SKM-1 (cell line): ENCODE results near the gene JAK2.
"Not testable (repeated sequence)": the region's sequence is repeated elsewhere in the genome, so short reads cannot be mapped to it uniquely, and the experiment has no call there.

ENCODE experiments used
- DNase-seq: peaks from one replicate; lab custom pipeline; 2025; ENCODE audit not compliant: unreplicated experiment; lab: John Stamatoyannopoulos, UW

JAK2 gene

DNA sequence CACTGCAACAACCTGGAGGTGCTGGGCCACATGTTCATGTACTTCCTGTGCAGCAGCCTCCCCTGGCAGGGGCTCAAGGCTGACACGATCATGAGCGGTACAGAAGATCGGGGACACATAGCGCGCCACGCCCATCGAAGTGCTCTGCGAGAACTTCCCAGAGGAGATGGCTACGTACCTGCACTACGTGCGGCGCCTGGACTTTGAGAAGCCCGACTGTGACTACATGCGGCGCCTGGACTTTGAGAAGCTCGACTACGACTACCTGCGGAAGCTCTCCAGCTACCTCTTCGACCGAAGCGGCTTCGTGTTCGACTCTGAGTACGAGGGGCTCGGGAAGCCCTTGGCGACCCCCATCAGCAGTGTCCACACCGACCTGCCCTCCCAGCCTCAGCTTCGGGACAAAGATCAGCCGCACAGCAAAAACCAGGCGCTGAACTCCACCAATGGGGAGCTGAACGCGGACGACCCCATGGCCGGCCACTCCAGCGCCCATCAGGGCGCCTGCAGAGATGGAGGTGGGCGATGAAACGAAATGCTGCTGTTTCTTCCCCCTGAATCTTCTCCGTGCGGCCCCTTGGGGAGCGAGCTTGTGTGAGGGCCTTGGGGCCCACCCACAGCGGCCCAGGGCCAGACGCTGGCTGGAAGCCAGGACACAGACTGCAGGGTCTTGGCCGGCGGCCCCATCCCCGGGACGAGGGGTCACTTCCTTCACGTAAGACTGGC is 56.5 kb downstream of the JAK2 start:
- DNase-seq: no peak

DNA sequence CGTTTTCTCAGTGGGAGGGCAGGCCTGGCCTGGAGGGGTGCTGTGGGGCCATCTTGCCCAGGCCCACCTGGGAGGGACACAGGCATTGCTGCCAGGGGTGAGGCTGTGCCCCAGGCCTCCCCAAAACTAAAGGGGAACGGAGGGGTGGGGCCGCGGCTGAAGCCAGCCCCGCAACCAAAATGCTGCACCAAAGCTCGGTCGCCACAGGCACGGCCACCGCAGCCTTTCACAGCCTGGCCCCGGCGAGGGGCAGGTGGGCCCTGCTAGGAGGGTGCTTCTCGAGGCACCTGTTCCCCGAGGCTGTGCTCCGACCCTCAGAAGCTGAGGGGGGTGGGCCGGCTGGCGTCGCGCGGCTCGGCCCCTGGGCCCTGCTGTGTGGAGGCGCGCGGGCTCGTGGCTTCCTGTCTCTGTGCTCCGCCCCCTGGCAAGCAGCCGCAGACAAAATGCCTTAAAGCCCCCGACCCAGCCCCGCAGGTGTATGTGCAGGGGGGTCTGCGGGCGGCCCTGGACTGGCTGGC is 57.6 kb downstream of the JAK2 start:
- no peak for DNase-seq

DNA sequence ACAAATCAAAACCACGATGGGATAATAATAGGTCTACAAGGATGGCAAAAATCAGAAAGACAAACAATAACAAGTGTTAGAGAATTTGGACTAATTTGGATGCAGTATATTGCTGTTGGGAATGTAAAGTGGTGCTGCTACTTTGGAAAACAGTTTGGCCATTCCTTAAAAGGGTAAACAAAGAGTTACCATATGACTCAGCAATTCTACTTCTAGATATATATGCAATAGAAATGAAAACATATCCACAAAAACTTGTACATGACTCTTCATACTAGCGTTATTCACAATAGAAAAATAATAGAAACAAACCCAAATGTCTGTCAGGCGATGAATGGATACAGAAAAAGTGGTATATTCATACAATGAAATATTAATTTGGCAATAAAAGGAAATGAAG is 58.3 kb downstream of the JAK2 start:
- no peak for DNase-seq

DNA sequence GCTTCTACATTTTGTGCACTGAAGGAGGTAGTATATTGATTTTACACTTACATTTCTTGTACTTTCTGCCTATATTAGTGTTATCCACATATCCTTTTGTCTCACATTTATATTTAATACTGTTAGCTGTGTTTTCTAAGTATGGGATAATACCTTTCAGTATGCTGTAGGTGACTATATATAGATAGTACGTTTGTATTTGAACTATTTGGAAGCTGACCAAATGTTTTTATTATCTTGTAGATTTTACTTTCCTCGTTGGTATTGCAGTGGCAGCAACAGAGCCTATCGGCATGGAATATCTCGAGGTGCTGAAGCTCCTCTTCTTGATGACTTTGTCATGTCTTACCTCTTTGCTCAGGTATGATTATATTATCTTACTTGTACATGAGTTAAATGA is 59.1 kb downstream of the JAK2 start:
- no peak for DNase-seq

DNA sequence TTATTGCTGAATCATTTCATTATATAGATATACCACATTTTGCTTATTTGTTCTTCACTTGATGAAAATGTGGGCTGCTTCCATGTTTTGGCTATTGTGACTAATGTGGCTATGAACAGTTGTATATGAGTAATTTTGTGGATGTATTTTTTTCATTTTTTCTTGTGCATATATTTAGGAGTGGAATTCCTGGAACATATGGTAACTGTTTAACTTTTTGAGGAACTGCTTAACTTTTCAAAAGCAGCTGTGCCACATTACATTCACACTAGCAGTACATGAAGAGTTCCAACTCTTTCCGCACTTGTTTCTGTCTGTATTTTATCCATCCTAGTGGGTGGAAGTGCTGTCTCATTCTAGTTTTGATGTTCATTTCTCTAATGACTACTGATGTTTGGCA is 67.8 kb downstream of the JAK2 start:
- DNase-seq: no peak

DNA sequence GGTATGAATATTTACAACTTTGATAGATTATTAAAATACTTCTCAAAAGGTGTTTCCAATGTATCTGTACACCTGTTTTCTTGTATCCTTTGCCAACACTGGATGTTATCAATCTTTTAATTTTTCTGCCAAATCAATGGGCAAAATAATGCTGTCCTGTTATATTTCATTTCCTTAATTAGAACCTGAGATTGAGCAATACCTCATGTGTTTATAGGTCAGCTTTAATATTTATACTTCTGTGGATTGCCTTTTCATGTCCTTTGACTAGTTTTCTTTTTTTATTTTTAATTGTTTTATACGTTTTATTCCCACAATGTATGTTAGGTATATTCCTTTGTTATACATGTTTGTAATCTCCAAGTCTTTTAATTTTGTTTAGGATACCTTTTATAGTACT is 77.6 kb downstream of the JAK2 start:
- DNase-seq: no peak

DNA sequence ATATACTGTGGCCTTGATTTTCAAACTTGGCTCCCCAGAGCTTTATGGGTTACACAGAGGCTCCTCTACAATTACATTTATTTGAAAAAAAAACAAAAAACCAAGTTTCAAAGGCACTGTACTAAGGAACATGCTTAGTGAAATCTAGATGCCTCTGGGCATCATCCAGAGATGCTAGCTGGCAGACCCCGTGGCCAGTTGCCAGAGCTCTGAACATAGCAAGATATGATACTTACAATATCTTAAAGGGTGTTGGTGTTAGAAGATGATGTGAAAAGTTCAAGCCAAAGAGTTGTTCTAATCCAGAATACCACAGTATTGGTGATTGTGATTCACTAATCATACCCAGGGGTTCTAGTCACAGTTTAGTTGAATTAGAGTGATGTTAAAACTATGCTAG is 87.8 kb downstream of the JAK2 start:
- DNase-seq: no peak

DNA sequence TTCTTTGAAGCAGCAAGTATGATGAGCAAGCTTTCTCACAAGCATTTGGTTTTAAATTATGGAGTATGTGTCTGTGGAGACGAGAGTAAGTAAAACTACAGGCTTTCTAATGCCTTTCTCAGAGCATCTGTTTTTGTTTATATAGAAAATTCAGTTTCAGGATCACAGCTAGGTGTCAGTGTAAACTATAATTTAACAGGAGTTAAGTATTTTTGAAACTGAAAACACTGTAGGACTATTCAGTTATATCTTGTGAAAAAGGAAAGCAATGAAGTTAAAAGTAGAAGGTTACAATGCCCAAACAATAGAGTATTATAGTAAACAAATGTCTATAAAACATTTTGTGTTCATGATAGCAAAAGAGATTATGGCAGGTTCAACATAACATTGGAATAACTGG is 88.6 kb downstream of the JAK2 start:
- no peak for DNase-seq

DNA sequence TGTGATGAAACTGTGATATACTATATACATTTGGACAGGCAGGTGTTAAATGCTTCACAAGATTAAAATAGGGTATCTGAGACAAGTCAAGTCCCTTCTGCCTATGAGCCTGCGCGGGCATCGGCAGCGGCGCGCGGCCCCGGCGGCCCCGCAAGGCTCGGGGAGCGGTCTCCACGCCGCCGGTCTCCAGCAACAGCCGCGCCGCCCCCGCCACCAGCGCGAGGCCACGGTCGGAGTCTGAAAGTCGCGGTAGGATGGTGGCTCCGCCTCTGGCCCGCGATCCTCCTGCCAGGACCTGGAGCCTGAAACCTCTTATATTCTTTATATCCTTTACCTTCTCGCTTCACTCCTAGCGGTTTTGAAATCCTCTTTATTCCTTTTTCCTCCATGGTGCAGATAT is 100.9 kb downstream of the JAK2 start:
- DNase-seq: no peak

DNA sequence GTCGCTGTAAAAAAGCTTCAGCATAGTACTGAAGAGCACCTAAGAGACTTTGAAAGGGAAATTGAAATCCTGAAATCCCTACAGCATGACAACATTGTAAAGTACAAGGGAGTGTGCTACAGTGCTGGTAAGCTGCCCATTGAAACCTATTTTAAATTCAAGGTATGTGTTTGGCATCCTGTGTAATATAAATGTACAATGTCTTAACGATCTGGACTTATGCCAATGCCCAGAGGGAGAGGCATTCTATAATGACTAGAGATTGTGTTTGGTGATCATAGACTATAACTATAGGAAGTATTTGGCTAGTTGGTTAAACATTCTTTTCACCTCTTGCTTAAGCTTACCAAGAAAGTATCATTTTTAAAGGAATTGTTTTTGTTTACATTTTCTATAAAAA is 104.7 kb downstream of the JAK2 start:
- DNase-seq: no peak

DNA sequence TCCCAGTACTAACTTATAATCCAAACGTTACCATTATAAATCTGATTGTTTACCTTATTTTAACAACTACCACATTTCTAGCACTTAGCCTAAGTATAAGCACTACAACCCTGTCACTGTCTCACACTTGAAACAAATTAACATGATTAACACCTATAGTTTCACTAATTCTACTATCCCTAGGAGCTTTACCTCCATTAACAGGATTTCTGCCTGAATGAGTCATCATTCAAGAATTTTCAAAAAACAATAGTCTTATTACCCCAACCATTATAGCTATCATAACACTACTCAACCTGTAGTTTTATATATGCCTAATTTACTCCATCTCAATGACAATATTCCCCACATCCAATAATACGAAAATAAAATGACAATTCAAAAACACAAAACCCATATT is 110.7 kb downstream of the JAK2 start:
- DNase-seq: no peak

DNA sequence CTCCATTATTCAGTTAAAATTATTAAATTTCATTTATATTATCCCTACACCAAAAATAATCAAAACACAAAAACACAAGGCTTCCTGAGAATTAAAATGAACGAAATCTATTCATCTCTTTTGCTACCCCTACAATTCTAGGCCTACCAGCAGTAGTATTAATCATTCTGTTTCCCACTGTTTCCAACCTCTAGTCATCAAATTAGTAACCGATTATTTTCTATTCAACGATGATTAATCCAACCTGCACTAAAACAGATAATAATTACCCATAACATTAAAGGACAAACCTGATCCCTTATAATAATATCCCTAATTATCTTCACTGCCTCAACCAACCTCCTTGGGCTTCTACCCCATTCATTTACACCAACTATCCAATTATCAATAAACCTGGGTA is 114.4 kb downstream of the JAK2 start:
- no peak for DNase-seq

DNA sequence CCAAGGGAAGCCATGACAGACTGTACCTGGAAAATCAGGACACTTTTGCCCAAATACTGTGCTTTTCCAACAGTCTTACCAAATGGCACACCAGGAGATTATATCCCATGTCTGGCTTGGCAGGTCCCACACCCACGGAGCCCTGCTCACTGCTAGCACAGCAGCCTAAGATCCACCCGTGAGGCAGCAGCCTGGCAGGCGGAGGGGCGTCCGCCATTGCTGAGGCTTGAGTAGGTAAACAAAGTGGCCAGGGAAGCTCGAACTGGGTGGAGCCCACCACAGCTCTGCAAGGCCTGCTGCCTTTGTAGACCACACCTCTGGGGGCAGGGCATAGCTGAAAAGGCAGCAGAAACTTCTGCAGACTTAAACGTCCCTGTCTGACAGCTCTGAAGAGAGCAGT is 116.1 kb downstream of the JAK2 start:
- DNase-seq: not testable (repeated sequence)

DNA sequence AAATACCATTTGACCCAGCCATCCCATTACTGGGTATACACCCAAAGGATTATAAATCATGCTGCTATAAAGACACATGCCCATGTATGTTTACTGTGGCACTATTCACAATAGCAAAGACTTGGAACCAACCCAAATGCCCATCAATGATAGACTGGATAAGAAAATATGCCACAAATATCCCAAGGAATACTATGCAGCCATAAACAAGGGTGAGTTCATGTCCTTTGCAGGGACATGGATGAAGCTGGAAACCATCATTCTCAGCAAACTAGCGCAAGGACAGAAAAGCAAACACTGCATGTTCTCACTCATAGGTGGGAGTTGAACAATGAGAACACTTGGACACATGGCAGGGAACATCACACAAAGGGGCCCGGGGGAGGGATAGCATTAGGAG is 121.4 kb downstream of the JAK2 start:
- DNase-seq: not testable (repeated sequence)

DNA sequence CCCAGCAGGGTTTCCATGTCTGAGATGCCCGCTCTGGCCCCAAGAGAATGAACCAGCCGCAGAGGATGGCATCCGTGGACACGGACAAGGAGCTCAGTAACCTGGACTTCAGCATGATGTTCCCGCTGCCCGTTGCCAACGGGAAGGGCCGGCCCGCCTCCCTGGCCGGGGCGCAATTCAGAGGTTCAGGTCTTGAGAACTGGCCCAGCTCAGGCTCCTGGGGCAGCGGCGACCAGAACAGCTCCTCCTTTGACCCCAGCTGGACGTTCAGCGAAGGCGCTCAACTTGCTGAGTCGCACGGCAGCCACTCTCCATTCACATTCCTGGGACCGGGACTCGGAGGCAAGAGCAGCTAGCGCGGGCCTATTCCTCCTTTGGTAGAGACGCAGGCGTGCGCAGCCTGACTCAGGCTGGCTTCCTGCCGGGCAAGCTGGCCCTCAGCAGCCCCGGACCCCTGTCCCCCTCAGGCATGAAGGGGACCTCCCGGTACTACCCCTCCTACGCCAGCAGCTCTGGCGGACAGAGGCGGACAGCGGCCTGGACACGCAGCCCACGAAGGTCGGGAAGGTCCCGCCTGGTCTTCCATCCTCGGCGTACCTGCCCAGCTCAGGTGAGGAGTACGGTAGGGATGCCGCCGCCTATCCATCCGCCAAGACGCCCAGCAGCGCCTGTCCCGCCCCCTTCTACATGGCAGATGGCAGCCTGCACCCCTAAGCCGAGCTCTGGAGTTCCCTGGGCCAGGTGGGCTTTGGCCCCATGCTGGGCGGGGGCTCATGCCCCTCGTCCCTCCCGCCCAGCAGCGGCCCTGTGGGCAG is 126.0 kb downstream of the JAK2 start:
- DNase-seq: no peak

DNA sequence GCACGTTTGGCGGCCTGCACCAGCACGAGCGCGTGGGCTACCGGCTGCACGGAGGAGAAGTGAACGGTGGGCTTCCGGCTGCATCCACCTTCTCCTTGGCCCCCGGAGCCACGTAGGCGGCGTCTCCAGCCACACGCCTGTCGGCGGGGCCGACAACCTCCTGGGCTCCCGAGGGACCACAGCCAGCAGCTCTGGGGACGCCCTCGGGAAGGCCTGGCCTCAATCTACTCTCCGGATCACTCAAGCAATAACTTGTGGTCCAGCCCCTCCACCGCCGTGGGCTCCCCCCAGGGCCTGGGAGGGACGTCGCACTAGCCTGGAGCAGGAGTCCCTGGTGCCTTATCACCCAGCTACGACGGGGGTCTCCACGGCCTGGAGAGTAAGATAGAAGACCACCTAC is 126.6 kb downstream of the JAK2 start:
- DNase-seq: no peak

DNA sequence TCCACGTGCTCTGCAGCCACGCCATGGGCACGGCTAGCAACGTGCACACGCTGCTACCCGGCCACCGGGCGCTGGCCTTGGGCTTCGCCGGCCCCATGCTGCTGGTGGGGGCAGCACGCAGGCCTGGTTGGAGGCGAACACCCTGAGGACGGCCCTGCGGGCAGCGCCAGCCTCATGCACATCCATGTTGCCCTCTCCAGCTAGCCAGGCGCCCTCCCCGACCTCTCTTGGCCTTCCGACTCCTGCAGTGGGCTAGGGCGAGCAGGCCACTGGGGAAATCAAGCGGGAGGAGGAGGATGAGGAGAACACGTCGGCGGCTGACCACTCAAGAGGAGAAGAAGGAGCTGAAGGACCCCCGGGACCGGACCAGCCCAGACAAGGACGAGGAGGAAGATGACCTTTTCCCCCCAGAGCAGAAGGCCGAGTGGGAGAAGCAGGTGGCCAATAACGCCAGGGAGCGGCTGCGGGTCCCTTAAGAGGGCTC is 127.1 kb downstream of the JAK2 start:
- no peak for DNase-seq

DNA sequence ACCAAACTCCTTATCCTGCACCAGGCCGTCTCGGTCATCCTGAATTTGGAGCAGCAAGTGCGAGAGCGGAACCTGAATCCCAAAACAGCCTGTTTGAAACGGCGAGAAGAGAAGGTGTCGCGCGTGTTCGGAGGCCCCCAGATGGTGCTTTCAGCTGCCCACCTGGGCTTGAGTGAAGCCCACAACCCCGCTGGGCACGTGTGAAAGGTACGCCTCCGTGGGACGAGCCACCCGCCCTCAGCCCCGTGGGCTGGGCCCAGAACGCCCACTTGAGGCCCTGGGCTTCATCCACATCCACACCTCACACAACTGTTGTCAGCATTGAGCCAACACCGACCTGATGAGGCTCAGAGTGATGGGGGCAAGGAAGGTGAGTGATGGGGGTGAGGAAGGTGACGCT is 127.6 kb downstream of the JAK2 start:
- no peak for DNase-seq

DNA sequence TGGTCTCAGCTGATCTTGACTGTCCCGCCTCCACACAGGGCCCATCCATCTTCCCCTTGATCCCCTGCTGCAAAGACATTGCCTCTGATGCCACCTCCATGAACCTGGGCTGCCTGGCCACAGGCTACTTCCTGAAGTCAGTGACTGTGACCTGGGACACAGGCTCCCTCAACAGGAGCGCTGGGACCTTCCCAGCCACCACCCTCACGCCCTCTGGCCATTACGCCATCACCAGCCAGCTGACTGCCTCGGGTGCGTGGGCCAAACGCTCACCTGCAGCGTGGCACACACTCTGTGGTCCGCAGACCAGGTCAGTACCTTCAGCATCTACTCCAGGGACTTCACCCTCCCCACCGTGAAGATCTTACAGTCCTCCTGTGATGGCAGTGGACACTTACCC is 128.5 kb downstream of the JAK2 start:
- DNase-seq: no peak

DNA sequence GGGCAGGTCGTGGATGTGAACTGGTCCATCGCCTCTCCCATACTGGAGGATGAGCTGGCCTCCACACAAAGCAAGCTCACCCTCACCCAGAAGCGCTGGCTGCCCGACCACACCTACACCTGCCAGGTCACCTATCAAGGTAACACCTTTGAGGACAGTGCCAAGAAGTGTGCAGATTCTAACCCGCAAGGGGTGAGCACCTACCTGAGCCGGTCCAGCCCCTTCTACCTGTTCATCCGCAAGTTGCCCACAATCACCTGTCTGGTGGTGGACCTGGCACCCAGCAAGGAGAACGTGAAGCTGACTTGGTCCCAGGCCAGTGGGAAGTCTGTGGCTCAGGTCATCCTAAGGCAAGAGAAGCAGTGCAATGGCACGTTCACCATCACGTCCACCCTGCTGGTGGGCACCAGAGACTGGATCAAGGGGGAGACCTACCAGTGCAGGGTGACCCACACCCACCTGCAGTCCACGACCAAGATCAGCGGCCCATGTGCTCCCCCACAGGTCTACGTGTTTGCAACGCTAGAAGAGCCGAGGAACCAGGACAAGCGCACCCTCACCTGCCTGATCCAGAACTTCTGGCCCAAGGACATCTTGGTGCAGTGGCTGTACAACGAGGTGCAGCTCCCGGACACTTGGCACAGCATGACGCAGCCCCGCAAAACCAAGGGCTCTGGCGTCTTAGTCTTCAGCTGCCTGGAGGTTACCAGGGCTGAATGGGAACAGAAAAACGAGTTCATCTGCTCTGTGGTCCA is 129.1 kb downstream of the JAK2 start:
- no peak for DNase-seq

DNA sequence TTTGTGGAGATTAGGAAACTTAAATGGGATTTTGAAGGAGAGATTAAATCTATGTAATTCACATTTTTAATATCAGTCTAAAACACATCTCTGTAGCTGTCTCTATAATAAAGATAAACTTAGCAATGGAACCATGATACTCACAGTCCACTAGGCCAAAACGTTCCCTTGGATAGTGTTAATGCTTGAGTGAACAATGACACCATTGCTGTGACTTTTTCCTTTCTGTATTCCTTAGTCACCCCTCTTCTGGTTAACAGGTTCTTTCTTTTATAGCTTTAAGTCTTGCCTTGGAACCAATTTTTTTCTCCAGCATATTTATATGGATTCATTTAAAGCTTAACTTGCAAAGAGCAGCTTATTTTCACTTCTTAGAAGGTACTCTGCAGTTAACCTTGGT is 137.0 kb downstream of the JAK2 start:
- DNase-seq: no peak

DNA sequence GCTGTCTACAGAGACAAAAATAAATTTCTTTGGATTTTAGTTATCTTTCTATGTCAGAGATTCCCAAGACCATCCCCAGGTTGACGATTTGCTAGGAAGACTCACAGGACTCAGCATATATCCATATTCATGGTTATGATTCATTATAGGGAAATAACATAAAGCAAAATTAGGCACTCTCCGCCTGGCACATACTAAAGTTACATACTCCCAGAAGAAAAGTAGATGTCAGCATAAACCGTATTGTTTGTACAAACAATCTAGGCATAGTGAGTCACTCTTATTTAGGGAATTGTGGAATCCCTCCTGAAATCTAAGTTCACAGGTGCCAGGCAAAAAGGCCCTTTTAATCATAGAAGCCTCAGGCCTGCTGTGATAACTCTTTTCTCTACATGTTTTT is 137.4 kb downstream of the JAK2 start:
- DNase-seq: no peak
